Heart left ventricle (tissue), 13 donors: ENCODE measurements around the gene GRAMD1B.

ENCODE experiments used
- CTCF ChIP-seq, 12 donors: fragments of 200-600 bp; sonication (generic) in 4 of 12; IDR thresholded peaks; one replicate each; pipeline versions ENCODE4 v1.5.0 to v1.8.0; 2018 to 2022; ENCODE audit warnings: antibody characterized with exemption in 12 of 12, mild to moderate bottlenecking in 5 of 12
- POLR2A ChIP-seq, 2 donors: fragments of 450-650 bp; IDR thresholded peaks; one replicate each; pipeline ENCODE4 v1.6.1; 2017; ENCODE audit warnings: antibody characterized with exemption in 2 of 2, mild to moderate bottlenecking in 2 of 2, moderate library complexity in 2 of 2
- donor health status: ischemic (EF 13 %, LVEDD 7.1; RV severe dilation, severe dysfunction).
- donor health status: DM: no; HTN: yes; CAD: no.
- donor health status: DM: no; HTN: no; CAD: no.
- donor health status: ischemic (EF 25% LVEDD 6.9; RV normal size, moderate dysfunction).
- donor health status: ischemic (EF 25% LVEDD 5.7; RV mildly dilated, moderate dysfunction).
- donor health status: ischemic (EF 35%, LVEDD 5.7; RV mildly dilated, moderate dysfunction).
- donor health status: nonischemic (EF 11% LVEDD 7.7; RV severe dilation, severe dysfunction).
- donor health status: DM: yes; HTN: yes; CAD: no.
- donor health status: PGD.
- donor health status: ischemic (EF 29% LVEDD 5.4; RV normal size, mild dysfunction).
- donor health status: nonischemic (EF 23%, LVEDD 6.1; RV moderate dilation, normal function).

DNA sequence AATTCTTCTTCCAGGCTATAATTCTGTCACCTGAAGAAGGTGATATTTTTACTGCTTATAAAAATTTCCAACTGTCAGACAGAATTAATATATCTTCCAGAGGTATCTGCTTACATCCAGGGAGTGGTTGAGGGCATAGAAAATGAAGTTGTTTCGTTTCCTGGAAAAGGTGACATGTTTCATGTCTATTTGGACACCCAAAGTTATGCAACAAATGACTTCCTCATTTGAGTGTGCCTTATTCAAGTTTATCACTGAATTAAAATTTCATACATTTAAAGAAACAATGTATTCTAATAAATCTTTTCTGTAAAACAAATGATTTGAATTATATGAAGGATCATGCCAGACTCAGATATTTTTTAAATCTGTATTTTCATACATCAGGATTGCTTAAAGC lies 8.5 kb upstream of the GRAMD1B start:
- TF ChIP-seq CTCF (IDR thresholded peaks at IDR 0.05) (no peak), POLR2A (IDR thresholded peaks at IDR 0.05) (no peak)
